DMS114 treated with DMSO at 0.1 percent for 48 hours (cell line): ENCODE results near the gene TAOK3.
"Not testable (repeated sequence)": the region's sequence is repeated elsewhere in the genome, so short reads cannot be mapped to it uniquely, and the experiment has no call there.

Experiments used
- DNase-seq: peaks from one replicate; lab custom pipeline; 2025; ENCODE audit not compliant: unreplicated experiment; lab: John Stamatoyannopoulos, UW

TAOK3 gene

GRCh38 chr12:118304093-118304492, 68.6 kb downstream of the TAOK3 start:
- no peak for DNase-seq

DNA sequence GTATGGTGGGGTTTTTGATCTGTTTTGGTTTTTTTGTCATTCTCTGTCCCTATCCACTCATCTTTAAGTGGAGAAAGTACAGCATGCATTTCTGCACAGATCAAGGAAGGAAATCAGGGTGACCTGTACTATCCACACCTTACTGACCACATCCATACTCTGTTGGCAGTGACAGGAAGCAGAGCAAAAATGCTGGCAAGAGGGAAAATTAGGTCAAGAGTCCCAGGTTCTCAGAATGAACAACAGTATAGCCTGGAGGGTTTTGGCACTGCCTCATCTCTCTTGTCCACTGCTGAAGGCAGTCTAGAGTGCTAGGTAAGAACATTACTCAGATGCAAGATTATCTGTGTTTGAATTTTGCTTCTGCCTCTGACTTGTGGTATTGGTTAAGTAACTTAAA, 70.7 kb downstream of the TAOK3 start:
- DNase-seq, result no peak

- no peak for DNase-seq
These were observed 72.8 kb downstream of the TAOK3 start for GRCh38 chr12:118299791-118300460.

DNA sequence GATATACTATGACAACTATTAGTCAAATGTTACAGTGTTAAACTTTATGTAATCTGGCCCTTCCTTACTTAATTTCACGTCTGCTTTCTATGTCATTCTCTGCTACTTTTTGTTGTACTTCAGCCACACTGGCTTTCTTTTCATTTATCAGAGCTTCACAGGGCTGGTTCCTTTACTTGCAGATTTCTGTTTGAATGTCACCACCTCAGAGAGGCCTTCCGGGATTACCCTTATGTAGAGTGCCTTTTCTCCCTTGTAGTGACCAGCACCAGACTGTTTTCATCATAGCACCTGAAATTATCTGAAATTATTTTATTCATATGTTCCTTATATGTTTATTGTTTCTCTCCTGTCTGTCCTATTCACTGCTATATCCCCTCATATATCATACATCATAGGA, 75.4 kb downstream of the TAOK3 start:
- no peak for DNase-seq

- no peak for DNase-seq
These were observed 79.9 kb downstream of the TAOK3 start for GRCh38 chr12:118292836-118293235.

DNA sequence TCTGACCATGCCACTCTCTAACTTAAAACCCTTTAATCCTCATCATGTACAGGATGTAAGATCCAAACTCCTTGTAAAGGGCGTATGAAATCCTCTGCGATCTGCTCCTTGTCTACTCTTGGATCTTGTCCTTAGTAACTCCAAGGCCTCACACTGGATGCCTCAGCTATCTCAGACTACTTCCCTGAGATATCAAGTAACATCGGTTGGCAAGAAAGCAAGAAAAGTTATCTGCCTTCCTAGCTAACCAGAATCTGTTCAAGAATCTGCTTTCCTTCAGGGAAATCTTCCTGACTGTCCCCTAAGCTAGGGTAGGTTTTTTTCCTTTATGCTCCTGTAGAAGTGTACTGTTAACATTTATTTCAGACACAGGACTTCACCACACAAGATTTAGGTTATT, 82.6 kb downstream of the TAOK3 start:
- DNase-seq, result no peak

GRCh38 chr12:118288174-118288573, 84.5 kb downstream of the TAOK3 start:
- DNase-seq, result no peak

DNA sequence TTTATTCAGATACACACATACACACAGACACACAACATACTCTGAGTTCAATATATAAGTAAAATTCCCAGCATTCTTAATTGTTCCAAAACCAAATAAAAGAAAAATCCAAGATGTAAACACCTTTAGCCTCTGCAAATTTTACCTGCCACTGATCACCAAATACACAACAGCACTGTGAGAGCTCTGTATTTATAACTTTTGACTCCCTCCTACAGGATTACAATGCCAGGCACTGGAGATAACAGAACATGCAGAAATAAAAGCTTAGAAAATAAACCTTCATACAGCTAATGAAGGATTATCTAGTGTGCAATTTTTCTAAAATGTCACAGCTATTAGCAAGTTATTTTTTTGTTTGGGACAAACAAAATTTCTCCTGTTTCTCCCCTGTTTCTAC, 85.0 kb downstream of the TAOK3 start:
- no peak for DNase-seq

DNA sequence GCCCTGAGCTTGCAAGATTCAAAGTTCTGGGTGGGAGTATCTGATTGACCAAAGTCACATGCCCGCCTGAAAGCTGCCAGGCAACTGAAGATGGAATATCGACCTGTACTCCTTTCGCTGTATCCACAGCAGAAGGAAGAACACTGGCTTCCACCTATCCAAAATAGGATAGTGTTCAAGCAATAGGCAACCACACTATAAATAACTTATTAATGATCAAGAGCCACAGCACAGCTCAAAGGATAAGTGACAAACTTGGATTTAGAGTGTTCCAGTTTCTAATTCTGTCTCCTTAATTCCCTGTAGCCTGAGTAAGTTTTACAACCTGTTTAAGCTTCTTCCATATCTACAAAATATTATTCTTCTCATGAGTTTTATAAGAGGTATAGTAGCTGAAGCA, 89.9 kb downstream of the TAOK3 start:
- DNase-seq, result no peak

DNA sequence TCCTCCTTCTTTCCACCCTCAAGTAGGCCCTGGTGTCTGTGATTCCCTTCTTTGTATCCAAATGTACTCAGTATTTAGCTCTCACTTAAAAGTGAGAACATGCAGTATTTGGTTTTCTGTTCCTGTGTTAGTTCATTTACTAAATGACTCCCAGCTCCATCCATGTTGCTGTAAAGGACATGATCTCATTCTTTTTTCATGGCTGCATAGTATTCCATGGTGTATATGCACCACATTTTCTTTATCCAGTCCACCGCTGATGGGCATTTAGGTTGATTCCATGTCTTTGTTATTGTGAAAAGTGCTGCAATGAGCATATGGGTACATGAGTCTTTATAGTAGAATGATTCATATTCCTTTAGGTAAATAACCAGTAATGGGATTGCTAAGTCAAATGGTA, 94.4 kb downstream of the TAOK3 start:
- not testable (repeated sequence) for DNase-seq

- DNase-seq, result no peak
These were observed 98.6 kb downstream of the TAOK3 start for GRCh38 chr12:118274066-118274465.

GRCh38 chr12:118271770-118272417, 100.8 kb downstream of the TAOK3 start:
- no peak for DNase-seq

GRCh38 chr12:118271183-118271582, 101.5 kb downstream of the TAOK3 start:
- no peak for DNase-seq

GRCh38 chr12:118269806-118270205, 102.9 kb downstream of the TAOK3 start:
- DNase-seq, result no peak

DNA sequence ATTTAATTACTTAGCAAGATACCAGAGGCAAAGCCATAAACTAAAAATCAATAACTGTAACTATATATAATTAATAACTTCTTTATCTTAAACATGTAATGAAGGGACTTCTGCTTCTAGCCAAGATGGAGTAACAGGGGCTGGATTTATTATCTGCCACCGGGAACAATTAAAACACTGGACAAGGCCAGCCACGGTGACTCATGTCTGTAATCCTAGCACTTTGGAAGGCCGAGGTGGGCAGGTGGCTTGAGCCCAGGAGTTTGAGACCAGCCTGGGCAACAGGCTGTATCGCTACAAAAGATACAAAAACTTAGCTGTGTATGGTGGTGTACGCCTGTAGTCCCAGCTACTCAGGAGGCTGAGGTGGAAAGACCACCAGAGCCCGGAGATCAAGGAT, 113.6 kb downstream of the TAOK3 start:
- no peak for DNase-seq

GRCh38 chr12:118256352-118256751, 116.4 kb downstream of the TAOK3 start:
- DNase-seq, result no peak

DNA sequence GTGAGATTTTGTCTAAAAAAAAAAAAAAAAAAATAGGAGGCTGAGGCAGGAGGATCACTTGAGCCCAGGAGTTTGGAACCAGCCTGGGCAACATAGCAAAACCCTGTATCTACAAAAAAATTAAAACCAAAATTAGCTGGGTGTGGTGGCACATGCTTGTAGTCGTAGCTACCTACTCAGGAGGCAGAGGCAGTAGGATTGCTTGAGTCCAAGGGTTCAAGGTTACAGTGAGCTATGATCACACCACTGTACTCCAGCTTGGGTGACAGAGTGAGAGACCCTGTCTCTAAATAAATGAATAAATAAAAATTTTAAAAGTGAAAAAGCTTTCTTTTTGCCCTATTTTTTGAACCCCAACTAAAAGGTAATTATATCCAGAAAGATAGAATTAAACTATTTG, 123.2 kb downstream of the TAOK3 start:
- no peak for DNase-seq

DNA sequence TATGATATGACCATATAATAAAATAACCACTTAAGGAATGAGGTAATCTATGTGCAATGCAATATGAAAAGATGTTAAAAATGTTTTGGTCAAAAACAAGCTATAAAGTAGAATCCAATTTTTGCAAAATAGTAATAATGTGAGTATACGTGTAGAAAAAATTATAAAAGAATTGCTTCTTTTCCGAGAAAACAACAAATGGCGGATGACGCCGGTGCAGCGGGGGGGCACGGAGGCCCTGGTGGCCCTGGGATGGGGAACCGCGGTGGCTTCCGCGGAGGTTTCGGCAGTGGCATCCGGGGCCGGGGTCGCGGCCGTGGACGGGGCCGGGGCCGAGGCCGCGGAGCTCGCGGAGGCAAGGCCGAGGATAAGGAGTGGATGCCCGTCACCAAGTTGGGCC, 126.8 kb downstream of the TAOK3 start:
- DNase-seq, result not testable (repeated sequence)

GRCh38 chr12:118238888-118239287, 133.8 kb downstream of the TAOK3 start:
- no peak for DNase-seq

- no peak for DNase-seq
These were observed 134.8 kb downstream of the TAOK3 start for GRCh38 chr12:118237908-118238307.

DNA sequence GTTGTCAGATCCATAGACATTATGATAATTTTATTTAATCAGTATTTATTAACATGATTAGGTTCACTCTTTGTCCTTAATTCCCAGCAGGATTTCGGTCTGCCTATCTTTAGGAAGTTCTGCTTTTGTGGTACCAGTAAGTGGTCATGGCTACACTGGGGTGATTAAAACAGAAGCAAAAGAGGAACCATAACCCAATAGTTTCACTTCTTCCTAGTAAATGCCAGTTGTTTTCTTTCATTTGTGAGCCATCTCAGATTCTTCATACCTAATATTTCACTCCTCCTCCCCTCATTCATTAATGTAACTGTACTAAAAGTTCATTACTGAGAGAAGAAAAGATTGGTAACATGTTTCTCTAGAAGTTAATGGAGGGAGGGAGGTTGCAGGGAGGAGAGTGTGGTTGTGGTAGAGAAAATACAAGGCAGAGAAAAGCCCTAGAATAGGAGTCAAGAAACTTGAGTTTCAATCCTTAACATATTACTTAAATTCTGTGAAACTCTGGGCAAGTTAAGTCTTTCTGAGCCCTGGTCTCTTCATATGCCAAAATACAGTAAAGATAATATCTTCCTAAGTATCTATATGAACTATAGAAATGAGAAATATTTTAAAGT, 135.5 kb downstream of the TAOK3 start:
- DNase-seq, result no peak

GRCh38 chr12:118220702-118221101, 152.0 kb downstream of the TAOK3 start:
- DNase-seq, result no peak

DNA sequence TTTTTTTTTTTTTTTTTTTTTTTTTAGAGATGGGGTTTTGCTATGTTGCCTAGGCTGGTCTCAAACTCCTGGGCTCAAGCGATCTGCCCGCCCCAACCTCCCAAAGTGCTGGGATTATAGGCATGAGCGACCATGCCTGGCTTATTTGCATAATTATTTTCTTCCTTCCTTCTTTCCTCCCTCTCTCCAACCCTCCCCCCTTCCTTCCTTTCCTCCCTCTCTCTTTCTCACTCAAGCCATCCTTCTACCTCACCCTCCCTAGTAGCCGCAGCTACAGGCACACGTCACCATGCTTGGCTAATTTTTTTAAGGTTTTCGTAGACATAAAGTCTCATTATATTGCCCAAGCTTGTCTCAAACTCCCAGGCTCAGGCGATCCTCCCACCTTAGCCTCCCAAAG, 152.9 kb downstream of the TAOK3 start:
- DNase-seq, result no peak
